Measurements from ENCODE around the gene DBN1. TPM values are rescaled to one million over a fixed set of nuclear protein-coding genes. Genes with fewer than 3 reads are reported as not detected.

Gene DBN1
- total and polyA plus RNA-seq, 4 experiments from 2014 or later: 0.49 to 1.2 (median 0.99) TPM; not detected in 1

GRCh38 chr5:177437623-177438022 is 35.8 kb downstream of the DBN1 start:
- H3K36me3 Mint-ChIP-seq: peaks cover 61 to 77% of the 10 kb centered on the region in 2 donors

DNA sequence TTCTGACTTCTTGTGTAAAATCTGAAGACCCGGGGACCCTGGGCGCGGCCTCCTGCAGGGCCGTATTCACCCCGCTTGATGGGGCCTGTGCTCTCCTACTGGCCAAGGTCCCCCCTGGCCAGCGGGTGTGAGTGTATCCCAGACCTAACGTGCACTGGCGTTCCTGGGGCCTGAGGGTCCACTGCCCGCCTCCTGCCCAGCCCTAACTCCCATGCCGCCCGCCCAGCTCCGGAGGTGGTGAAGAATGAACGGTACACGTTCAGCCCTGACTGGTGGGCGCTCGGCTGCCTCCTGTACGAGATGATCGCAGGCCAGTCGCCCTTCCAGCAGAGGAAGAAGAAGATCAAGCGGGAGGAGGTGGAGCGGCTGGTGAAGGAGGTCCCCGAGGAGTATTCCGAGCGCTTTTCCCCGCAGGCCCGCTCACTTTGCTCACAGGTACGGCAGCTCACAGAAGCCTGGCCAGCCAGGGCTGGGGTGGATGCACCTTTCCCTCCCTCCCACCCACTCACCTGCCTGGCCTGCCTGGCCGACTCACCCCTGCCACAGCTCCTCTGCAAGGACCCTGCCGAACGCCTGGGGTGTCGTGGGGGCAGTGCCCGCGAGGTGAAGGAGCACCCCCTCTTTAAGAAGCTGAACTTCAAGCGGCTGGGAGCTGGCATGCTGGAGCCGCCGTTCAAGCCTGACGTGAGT is 37.4 kb downstream of the DBN1 start:
- H3K4me3 Mint-ChIP-seq: no peak overlapping the region
- H3K27ac ChIP-seq (ENCODE audit: low read depth, low read length): peak overlapping the region; percentile 87
- CTCF ChIA-PET (ENCODE audit: partially characterized antibody): interaction anchor here (1.5 to 26.1 kb wide), 4 partner anchors 10 to 126 kb away, joined by 5 to 821 read pairs (median 6); partner anchors contain the start of genes F12, GRK6 and PFN3

More at GRCh38 chr5:177437623-177438022, 35.8 kb downstream of the DBN1 start:
- Mint-ChIP-seq H3K9me3 (peaks cover 0 to 4% (median 0%) of the 10 kb centered on the region in 8 donors), H3K27me3 (no peaks in the 10 kb centered on the region), H3K27ac (peak overlapping the region in 6 of 7 donors; percentile 46 to 98 (median 80)), H3K4me1 (peaks cover 34 to 88% (median 55%) of the 10 kb centered on the region in 4 donors), H3K4me3 (no peak overlapping the region)
- Histone ChIP-seq H3K4me1 (ENCODE audit: insufficient read depth, low read length) (peaks cover 90% of the 10 kb centered on the region), H3K36me3 (ENCODE audit: insufficient read depth, low read length) (peaks cover 77% of the 10 kb centered on the region), H3K9me3 (ENCODE audit: control insufficient read depth in 1 of 2, low read length in 2 of 2) (no peaks in the 10 kb centered on the region), H3K27me3 (ENCODE audit: insufficient read depth, low read length) (no peaks in the 10 kb centered on the region), H3K27ac (ENCODE audit: low read depth, low read length) (peak overlapping the region; percentile 31), H3K4me3 (ENCODE audit: low read length in 2 of 2) (no peak overlapping the region)
- ChIA-PET CTCF (ENCODE audit: partially characterized antibody) (interaction anchor here (1.1 to 26.1 kb wide), 6 partner anchors 8 to 128 kb away, joined by 3 to 821 read pairs (median 6); partner anchors contain the start of genes F12, GRK6 and PFN3), POLR2A (ENCODE audit: partially characterized antibody) (interaction anchor here (2.2 to 20.7 kb wide), 5 partner anchors 9 to 34 kb away, joined by 12 to 1171 read pairs (median 55); partner anchors contain the start of genes F12, GRK6 and PRR7)
- DNase-seq: no peak
- intact Hi-C loops (cut with micrococcal nuclease): no loop called here

DNA sequence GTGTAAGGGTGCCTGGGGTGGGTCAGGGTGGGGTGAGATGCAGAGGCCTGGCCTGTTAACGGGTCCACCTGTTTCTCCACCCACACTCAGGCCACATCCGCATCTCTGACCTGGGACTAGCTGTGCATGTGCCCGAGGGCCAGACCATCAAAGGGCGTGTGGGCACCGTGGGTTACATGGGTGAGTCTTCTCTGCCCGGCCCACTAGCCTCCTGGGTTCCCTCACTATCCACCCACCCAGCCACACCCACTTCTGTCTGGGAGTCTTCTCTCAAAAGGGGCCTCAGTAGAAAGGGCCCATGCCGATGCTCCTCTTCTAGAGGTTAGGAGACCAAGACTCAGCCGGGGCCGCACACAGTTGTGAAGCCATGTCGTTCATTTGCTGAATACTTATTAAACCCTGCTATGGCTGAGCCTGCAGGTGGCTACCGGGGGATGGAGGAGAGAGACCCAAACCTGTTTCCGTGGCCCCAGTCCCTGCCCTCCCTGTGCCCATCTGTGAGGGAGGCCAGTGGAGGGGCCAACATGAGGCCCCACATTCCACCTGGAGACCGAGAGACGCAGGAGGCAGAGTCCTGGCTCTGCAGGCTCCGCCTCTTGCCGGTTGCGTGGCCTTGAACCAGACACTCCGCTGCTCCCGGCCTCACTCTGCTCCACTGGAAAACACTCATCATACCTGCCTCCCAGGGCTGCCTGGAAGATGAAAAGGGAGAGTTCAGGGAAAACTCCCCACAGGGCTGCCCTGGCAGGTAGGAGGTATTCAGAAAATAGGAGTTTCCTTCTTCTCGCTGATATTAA is 38.3 kb downstream of the DBN1 start:
- Mint-ChIP-seq H3K27me3 (no peaks in the 10 kb centered on the region), H3K4me1 (peaks cover 41 to 94% (median 63%) of the 10 kb centered on the region in 4 donors), H3K36me3 (peaks cover 70 to 75% of the 10 kb centered on the region in 2 donors), H3K4me3 (peak overlapping the region in 3 of 8 donors; percentile 10 to 46 (median 28)), H3K9me3 (peaks cover 0 to 4% (median 0%) of the 10 kb centered on the region in 8 donors), H3K27ac (peak overlapping the region; percentile 17 to 90 (median 59))
- no peaks in the 10 kb centered on the region for H3K27me3 ChIP-seq (ENCODE audit: insufficient read depth, low read length)
- H3K9me3 ChIP-seq (ENCODE audit: control insufficient read depth in 1 of 2, low read length in 2 of 2): no peaks in the 10 kb centered on the region
- H3K4me3 ChIP-seq (ENCODE audit: low read length in 2 of 2): no peak overlapping the region
- peaks cover 77% of the 10 kb centered on the region for H3K36me3 ChIP-seq (ENCODE audit: insufficient read depth, low read length)
- H3K4me1 ChIP-seq (ENCODE audit: insufficient read depth, low read length): peaks cover 99% of the 10 kb centered on the region
- H3K27ac ChIP-seq (ENCODE audit: low read depth, low read length): peak overlapping the region; percentile 87
- intact Hi-C loops (cut with micrococcal nuclease): loop anchor here (1.0 kb wide), 1 partner anchor 9 kb away; the partner anchor contains the start of gene GRK6
- POLR2A ChIA-PET (ENCODE audit: partially characterized antibody): interaction anchor here (0.6 to 14.3 kb wide), 7 partner anchors 11 to 77 kb away, joined by 3 to 1171 read pairs (median 40); partner anchors contain the start of genes GRK6, PFN3 and PRR7
- CTCF ChIA-PET (ENCODE audit: partially characterized antibody): interaction anchor here (1.1 to 14.2 kb wide), 4 partner anchors 10 to 125 kb away, joined by 3 to 307 read pairs (median 58); partner anchors contain the start of genes F12, PFN3 and PRR7
- no peak for DNase-seq

More for the DNA sequence above, 37.4 kb downstream of the DBN1 start:
- Mint-ChIP-seq H3K27me3 (no peaks in the 10 kb centered on the region), H3K4me1 (peaks cover 37 to 91% (median 60%) of the 10 kb centered on the region in 4 donors), H3K9me3 (peaks cover 0 to 4% (median 0%) of the 10 kb centered on the region in 8 donors), H3K36me3 (peaks cover 67 to 74% of the 10 kb centered on the region in 2 donors), H3K27ac (peak overlapping the region in 5 of 7 donors; percentile 61 to 91 (median 86))
- H3K36me3 ChIP-seq (ENCODE audit: insufficient read depth, low read length): peaks cover 77% of the 10 kb centered on the region
- DNase-seq: no peak
- no peaks in the 10 kb centered on the region for H3K9me3 ChIP-seq (ENCODE audit: control insufficient read depth in 1 of 2, low read length in 2 of 2)
- no peak overlapping the region for H3K4me3 ChIP-seq (ENCODE audit: low read length in 2 of 2)
- no peaks in the 10 kb centered on the region for H3K27me3 ChIP-seq (ENCODE audit: insufficient read depth, low read length)
- POLR2A ChIA-PET (ENCODE audit: partially characterized antibody): interaction anchor here (0.7 to 20.7 kb wide), 5 partner anchors 8 to 33 kb away, joined by 3 to 1171 read pairs (median 55); partner anchors contain the start of genes F12, GRK6 and PRR7
- intact Hi-C loops (cut with micrococcal nuclease): no loop called here
- H3K4me1 ChIP-seq (ENCODE audit: insufficient read depth, low read length): peaks cover 99% of the 10 kb centered on the region

GRCh38 chr5:177434437-177434836 is 39.0 kb downstream of the DBN1 start:
- intact Hi-C loops (cut with micrococcal nuclease): loop anchor here (1.0 kb wide), 1 partner anchor 8 kb away; the partner anchor contains the start of gene GRK6
- H3K36me3 Mint-ChIP-seq: peaks cover 63 to 74% of the 10 kb centered on the region in 2 donors
- Histone ChIP-seq H3K4me3 (ENCODE audit: low read length in 2 of 2) (no peak overlapping the region), H3K27ac (ENCODE audit: low read depth, low read length) (peak overlapping the region; percentile 87), H3K27me3 (ENCODE audit: insufficient read depth, low read length) (no peaks in the 10 kb centered on the region), H3K4me1 (ENCODE audit: insufficient read depth, low read length) (peaks cover 99% of the 10 kb centered on the region), H3K36me3 (ENCODE audit: insufficient read depth, low read length) (peaks cover 83% of the 10 kb centered on the region), H3K9me3 (ENCODE audit: control insufficient read depth in 1 of 2, low read length in 2 of 2) (no peaks in the 10 kb centered on the region)
- H3K27ac Mint-ChIP-seq: peak overlapping the region; percentile 86 to 94 (median 91)
- H3K27me3 Mint-ChIP-seq: no peaks in the 10 kb centered on the region
- peaks cover 40 to 94% (median 63%) of the 10 kb centered on the region in 4 donors for H3K4me1 Mint-ChIP-seq
- DNase-seq: peak in 4 of 5 donors; percentile 40 to 77 (median 49)
- CTCF ChIA-PET (ENCODE audit: partially characterized antibody): interaction anchor here (0.8 to 14.2 kb wide), 4 partner anchors 11 to 44 kb away, joined by 3 to 307 read pairs (median 56); partner anchors contain the start of genes F12, PFN3 and PRR7
- H3K9me3 Mint-ChIP-seq: peaks cover 0 to 4% (median 0%) of the 10 kb centered on the region in 8 donors
- POLR2A ChIA-PET (ENCODE audit: partially characterized antibody): interaction anchor here (0.9 to 14.3 kb wide), 8 partner anchors 11 to 73 kb away, joined by 3 to 1171 read pairs (median 4); partner anchors contain the start of genes F12, GRK6, PFN3 and PRR7
- peak overlapping the region; percentile 67 to 87 (median 78) for H3K4me3 Mint-ChIP-seq

DNA sequence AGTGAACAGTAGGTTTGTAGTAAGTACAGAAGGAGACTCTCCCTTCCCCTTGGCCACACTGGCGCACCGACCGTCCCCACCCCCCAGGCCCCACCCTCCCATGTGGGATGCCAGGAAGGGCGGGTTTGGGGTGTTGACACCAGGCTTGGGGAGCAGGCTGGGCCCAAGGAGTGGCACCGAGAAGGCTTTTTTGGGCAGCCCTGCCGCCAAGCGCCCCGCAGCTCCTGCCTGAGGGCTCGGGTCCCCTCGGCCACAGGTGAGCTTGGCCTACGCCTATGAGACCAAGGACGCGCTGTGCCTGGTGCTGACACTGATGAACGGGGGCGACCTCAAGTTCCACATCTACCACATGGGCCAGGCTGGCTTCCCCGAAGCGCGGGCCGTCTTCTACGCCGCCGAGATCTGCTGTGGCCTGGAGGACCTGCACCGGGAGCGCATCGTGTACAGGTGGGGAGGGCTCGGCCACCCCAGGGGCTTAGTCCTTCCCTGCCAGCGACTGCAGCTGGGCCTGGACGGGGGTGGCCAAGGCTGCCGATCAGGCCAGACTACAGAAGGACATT is 39.7 kb downstream of the DBN1 start:
- no peak for DNase-seq
- peak overlapping the region in 7 of 8 donors; percentile 44 to 86 (median 72) for H3K4me3 Mint-ChIP-seq
- peaks cover 0 to 4% (median 0%) of the 10 kb centered on the region in 8 donors for H3K9me3 Mint-ChIP-seq
- peaks cover 98% of the 10 kb centered on the region for H3K4me1 ChIP-seq (ENCODE audit: insufficient read depth, low read length)
- no peak overlapping the region for H3K4me3 ChIP-seq (ENCODE audit: low read length in 2 of 2)
- intact Hi-C loops (cut with micrococcal nuclease): loop anchor here (1.0 kb wide), 1 partner anchor 7 kb away; the partner anchor contains the start of gene GRK6
- H3K27me3 Mint-ChIP-seq: no peaks in the 10 kb centered on the region
- POLR2A ChIA-PET (ENCODE audit: partially characterized antibody): interaction anchor here (0.9 to 14.3 kb wide), 8 partner anchors 10 to 73 kb away, joined by 3 to 1171 read pairs (median 4); partner anchors contain the start of genes F12, GRK6, PFN3 and PRR7
- H3K27ac ChIP-seq (ENCODE audit: low read depth, low read length): peak overlapping the region; percentile 87
- no peaks in the 10 kb centered on the region for H3K9me3 ChIP-seq (ENCODE audit: control insufficient read depth in 1 of 2, low read length in 2 of 2)
- H3K36me3 ChIP-seq (ENCODE audit: insufficient read depth, low read length): peaks cover 81% of the 10 kb centered on the region
- CTCF ChIA-PET (ENCODE audit: partially characterized antibody): interaction anchor here (0.8 to 14.2 kb wide), 4 partner anchors 12 to 43 kb away, joined by 3 to 307 read pairs (median 56); partner anchors contain the start of genes F12, PFN3 and PRR7
- peaks cover 44 to 97% (median 65%) of the 10 kb centered on the region in 4 donors for H3K4me1 Mint-ChIP-seq
- H3K27me3 ChIP-seq (ENCODE audit: insufficient read depth, low read length): no peaks in the 10 kb centered on the region
- H3K27ac Mint-ChIP-seq: peak overlapping the region in 6 of 7 donors; percentile 37 to 96 (median 92)
- peaks cover 66 to 77% of the 10 kb centered on the region in 2 donors for H3K36me3 Mint-ChIP-seq
